ENCODE data around the gene FARSA.

GRCh38 chr19:12932392-12933286 is 872 bp downstream of the FARSA start:
- no peak for TF ChIP-seq CTCF (IDR thresholded peaks at IDR 0.05 in 4 of 5, conservative IDR thresholded peaks at IDR 0.05 in 1 of 5)
- no peak for TF ChIP-seq POLR2A (IDR thresholded peaks at IDR 0.05)
